OCI-LY7 (cell line): ENCODE data around the gene ZBTB44. TPM values are rescaled to one million over a fixed set of nuclear protein-coding genes. Genes with fewer than 3 reads are reported as not detected.

Source experiments
- BruUV-seq: library from RNA; stranded (reverse); fragments of 400-500 nt; replicated peaks from 2 replicates; lab custom pipeline; 2021; lab: Mats Ljungman, UMichigan
- CTCF ChIA-PET: fragments of 300-600 bp; sonication (Branson Sonifier 250); formaldehyde crosslinking; loops from one replicate; lab custom pipeline; 2022; ENCODE audit warnings: antibody characterized with exemption; ENCODE audit not compliant: unreplicated experiment; lab: Charles Lee
- POLR2A ChIA-PET: fragments of 300-600 bp; sonication (Branson Sonifier 250); formaldehyde crosslinking; loops from one replicate; lab custom pipeline; 2022; ENCODE audit warnings: antibody characterized with exemption; lab: Charles Lee
- DNase-seq: peaks from one replicate; pipeline ENCODE4 v3.0.0-alpha.2; 2015; ENCODE audit warnings: low spot score
- H2AFZ ChIP-seq: fragments of 200-600 bp; sonication (generic), shearing (Covaris generic); 2 replicates; pipeline ENCODE4 v1.6.1; 2014; ENCODE audit warnings: mild to moderate bottlenecking, antibody characterized with exemption, low read length, moderate library complexity
- H3K27ac ChIP-seq: fragments of 200-600 bp; sonication (generic); 2 replicates; pipeline ENCODE4 v1.5.1; 2014; ENCODE audit warnings: mixed run types, low read depth, mild to moderate bottlenecking, moderate library complexity, low read length, inconsistent platforms; ENCODE audit not compliant: poor library complexity, severe bottlenecking
- H3K36me3 ChIP-seq: fragments of 200-600 bp; sonication (generic); 2 replicates; pipeline ENCODE4 v1.6.1; 2014; ENCODE audit warnings: mild to moderate bottlenecking, antibody characterized with exemption, low read length, moderate library complexity, mixed read lengths; ENCODE audit not compliant: insufficient read depth
- H3K4me1 ChIP-seq: fragments of 200-600 bp; sonication (generic); 2 replicates; pipeline ENCODE4 v1.5.1; 2014; ENCODE audit warnings: mild to moderate bottlenecking, low read length; ENCODE audit not compliant: insufficient read depth, poor library complexity, severe bottlenecking
- H3K4me2 ChIP-seq: fragments of 200-600 bp; sonication (generic); 2 replicates; pipeline ENCODE4 v1.6.1; 2014; ENCODE audit warnings: mild to moderate bottlenecking, low read length
- H3K4me3 ChIP-seq: fragments of 200-600 bp; sonication (generic); 2 replicates; pipeline ENCODE4 v1.5.1; 2014; ENCODE audit warnings: mild to moderate bottlenecking, low read depth, low read length; ENCODE audit not compliant: poor library complexity, severe bottlenecking
- H3K79me2 ChIP-seq: fragments of 200-600 bp; sonication (generic); 2 replicates; pipeline ENCODE4 v1.6.1; 2016; ENCODE audit warnings: low read depth, mild to moderate bottlenecking, low read length, moderate library complexity, mixed read lengths; ENCODE audit not compliant: insufficient read depth
- H3K9me2 ChIP-seq: fragments of 200-600 bp; sonication (generic); 2 replicates; pipeline ENCODE4 v1.6.1; 2016; ENCODE audit warnings: mild to moderate bottlenecking, low read length, mixed read lengths; ENCODE audit not compliant: insufficient read depth
- H3K9me3 ChIP-seq: fragments of 200-600 bp; sonication (generic); 2 replicates; pipeline ENCODE4 v1.6.1; 2014; ENCODE audit warnings: mild to moderate bottlenecking, mixed run types, low read length, mixed read lengths
- H4K20me1 ChIP-seq: fragments of 200-600 bp; sonication (generic); 2 replicates; pipeline ENCODE4 v1.6.1; 2014; ENCODE audit warnings: mild to moderate bottlenecking, antibody characterized with exemption, low read length, moderate library complexity, mixed read lengths; ENCODE audit not compliant: insufficient read depth
- EZH2phosphoT487 ChIP-seq: fragments of 200-600 bp; sonication (generic); IDR thresholded peaks from 2 replicates; pipeline ENCODE4 v1.6.1; 2018; ENCODE audit warnings: low read depth, borderline replicate concordance, mild to moderate bottlenecking, mixed run types, antibody characterized with exemption, low read length, moderate library complexity, mixed read lengths
- intact Hi-C: fragments of 100-400 bp; cut with micrococcal nuclease; formaldehyde crosslinking; loops from one replicate; pipeline ENCODE4 v1.10.0; 2022; ENCODE audit not compliant: unreplicated experiment
- total RNA-seq, 2 experiments: library from RNA; depleted of rRNA in 1 of 2; stranded (reverse); fragments of >200 nt in 1 of 2; shearing (Covaris generic) in 1 of 2; gene quantifications; 2 replicates each; pipeline ENCODE4 v1.2.3, GENCODE V29; 2014 to 2022
- TF ChIP-seq, protein P1 (sequence below): fragments of 200-600 bp; sonication (generic); conservative IDR thresholded peaks from 2 replicates; pipeline ENCODE4 v1.5.1; 2014; ENCODE audit warnings: mild to moderate bottlenecking, antibody characterized with exemption, low read length, moderate library complexity, mixed read lengths

ZBTB44 gene
- total RNA-seq, 2 experiments from 2014 or later = 57.4 to 60.2 TPM

DNA sequence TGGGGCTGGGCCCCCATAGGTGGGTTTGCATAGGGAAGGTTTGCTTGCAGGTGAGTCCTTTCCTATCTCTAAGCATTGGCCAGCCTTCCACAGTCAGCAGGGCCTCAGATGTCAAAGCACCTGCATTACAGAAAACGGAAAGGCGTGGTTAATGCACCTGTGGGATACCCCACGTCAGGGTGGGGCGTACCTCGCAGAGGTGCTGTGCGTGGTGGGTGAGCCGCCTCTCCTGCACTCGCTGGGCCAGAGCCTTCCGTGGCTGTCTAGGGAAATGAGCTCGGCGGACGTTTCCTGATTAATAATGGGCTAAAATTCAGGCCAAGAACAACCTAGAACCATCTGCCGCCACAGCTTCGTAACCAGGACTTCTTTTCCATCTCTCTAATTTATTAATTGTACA is 122.8 kb downstream of the ZBTB44 start:
- Histone ChIP-seq H2AFZ (no peak overlapping the region), H3K4me3 (no peak overlapping the region), H3K9me3 (no peaks in the 10 kb centered on the region), H3K9me2 (no peaks in the 10 kb centered on the region), H3K27ac (no peak overlapping the region), H3K79me2 (peaks cover 25% of the 10 kb centered on the region), H4K20me1 (no peaks in the 10 kb centered on the region), H3K36me3 (peaks cover 93% of the 10 kb centered on the region), H3K4me2 (no peak overlapping the region), H3K4me1 (peaks cover 30% of the 10 kb centered on the region)
- DNase-seq = no peak
- CTCF ChIA-PET = interaction anchor here (0.6 kb wide), 1 partner anchor 313 kb away, joined by 3 read pairs; no protein-coding TSS in a partner anchor
- POLR2A ChIA-PET = interaction anchor here (0.7 kb wide), 1 partner anchor 271 kb away, joined by 3 read pairs; no protein-coding TSS in a partner anchor
- BruUV-seq = no TSS peak
- intact Hi-C loops = no loop called here
- TF ChIP-seq EZH2phosphoT487 = no peak
- TF ChIP-seq, protein P1, sequence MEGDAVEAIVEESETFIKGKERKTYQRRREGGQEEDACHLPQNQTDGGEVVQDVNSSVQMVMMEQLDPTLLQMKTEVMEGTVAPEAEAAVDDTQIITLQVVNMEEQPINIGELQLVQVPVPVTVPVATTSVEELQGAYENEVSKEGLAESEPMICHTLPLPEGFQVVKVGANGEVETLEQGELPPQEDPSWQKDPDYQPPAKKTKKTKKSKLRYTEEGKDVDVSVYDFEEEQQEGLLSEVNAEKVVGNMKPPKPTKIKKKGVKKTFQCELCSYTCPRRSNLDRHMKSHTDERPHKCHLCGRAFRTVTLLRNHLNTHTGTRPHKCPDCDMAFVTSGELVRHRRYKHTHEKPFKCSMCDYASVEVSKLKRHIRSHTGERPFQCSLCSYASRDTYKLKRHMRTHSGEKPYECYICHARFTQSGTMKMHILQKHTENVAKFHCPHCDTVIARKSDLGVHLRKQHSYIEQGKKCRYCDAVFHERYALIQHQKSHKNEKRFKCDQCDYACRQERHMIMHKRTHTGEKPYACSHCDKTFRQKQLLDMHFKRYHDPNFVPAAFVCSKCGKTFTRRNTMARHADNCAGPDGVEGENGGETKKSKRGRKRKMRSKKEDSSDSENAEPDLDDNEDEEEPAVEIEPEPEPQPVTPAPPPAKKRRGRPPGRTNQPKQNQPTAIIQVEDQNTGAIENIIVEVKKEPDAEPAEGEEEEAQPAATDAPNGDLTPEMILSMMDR = no peak

DNA sequence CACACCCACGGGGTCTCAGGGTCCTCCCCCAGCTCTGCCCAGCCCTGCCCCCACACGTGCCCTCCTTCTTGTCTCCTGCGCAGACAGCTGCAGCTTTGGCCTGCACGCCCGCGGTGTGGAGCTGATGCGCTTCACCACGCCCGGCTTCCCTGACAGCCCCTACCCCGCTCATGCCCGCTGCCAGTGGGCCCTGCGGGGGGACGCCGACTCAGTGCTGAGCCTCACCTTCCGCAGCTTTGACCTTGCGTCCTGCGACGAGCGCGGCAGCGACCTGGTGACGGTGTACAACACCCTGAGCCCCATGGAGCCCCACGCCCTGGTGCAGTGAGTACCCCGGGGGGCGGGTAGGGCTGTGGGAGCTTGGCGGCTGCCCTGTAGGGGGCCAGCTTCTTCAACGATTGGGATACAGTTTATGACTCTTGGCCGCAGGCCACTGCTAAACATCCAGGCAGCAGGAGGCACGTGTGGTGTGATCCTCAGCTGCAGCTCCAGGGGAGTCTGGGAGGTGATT is 124.3 kb downstream of the ZBTB44 start:
- ChIA-PET CTCF (interaction anchor here (0.5 to 0.6 kb wide), 3 partner anchors 37 to 241 kb away, joined by 3 to 5 read pairs (median 3); no protein-coding TSS in a partner anchor), POLR2A (interaction anchor here (0.6 to 1.2 kb wide), 5 partner anchors 10 to 205 kb away, joined by 3 to 4 read pairs (median 3); no protein-coding TSS in a partner anchor)
- Histone ChIP-seq H3K9me3 (no peaks in the 10 kb centered on the region), H3K9me2 (no peaks in the 10 kb centered on the region), H3K27ac (no peak overlapping the region), H3K79me2 (peaks cover 40% of the 10 kb centered on the region), H3K4me3 (no peak overlapping the region), H4K20me1 (no peaks in the 10 kb centered on the region), H2AFZ (no peak overlapping the region), H3K4me1 (peaks cover 44% of the 10 kb centered on the region), H3K4me2 (no peak overlapping the region), H3K36me3 (peaks cover 88% of the 10 kb centered on the region)
- intact Hi-C loops = no loop called here
- no peak for DNase-seq
- TF ChIP-seq EZH2phosphoT487 = no peak
- TF ChIP-seq, protein P1 = no peak
- no TSS peak for BruUV-seq
